ENCODE measurements around the gene CD3G.

CD3G gene

DNA sequence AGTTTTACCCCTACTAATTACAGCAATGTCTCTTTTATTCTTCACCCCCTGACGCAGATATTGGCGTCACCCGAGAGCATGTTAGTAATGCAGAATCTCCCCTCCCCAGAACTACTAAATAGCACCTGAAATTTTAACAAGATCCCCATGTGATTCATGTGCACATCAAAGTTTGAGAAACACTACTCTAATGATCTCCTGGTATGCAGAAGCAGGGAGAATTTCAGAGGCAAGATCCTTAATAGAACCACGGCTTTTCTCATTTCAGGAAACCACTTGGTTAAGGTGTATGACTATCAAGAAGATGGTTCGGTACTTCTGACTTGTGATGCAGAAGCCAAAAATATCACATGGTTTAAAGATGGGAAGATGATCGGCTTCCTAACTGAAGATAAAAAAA lies 5.3 kb downstream of the CD3G start:
- TF ChIP-seq CTCF (IDR thresholded peaks at IDR 0.05; ENCODE audit: low read depth, low read length): no peak
- no peak for DNase-seq (ENCODE audit: low read depth, low spot score)
- H3K4me3 ChIP-seq (ENCODE audit: low read depth, low read length): no peak overlapping the region
- in situ Hi-C loops (cut with HindIII; ENCODE audit: low sequenced_read_pairs): no loop called here

DNA sequence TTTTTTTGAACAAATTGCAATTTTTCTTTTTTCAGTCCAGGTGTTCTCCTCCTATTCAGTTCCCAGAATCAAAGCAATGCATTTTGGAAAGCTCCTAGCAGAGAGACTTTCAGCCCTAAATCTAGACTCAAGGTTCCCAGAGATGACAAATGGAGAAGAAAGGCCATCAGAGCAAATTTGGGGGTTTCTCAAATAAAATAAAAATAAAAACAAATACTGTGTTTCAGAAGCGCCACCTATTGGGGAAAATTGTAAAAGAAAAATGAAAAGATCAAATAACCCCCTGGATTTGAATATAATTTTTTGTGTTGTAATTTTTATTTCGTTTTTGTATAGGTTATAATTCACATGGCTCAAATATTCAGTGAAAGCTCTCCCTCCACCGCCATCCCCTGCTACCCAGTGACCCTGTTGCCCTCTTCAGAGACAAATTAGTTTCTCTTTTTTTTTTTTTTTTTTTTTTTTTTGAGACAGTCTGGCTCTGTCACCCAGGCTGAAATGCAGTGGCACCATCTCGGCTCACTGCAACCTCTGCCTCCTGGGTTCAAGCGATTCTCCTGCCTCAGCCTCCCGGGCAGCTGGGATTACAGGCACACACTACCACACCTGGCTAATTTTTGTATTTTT lies 9.1 kb downstream of the CD3G start:
- no peak overlapping the region for H3K4me3 ChIP-seq (ENCODE audit: low read depth, low read length)
- peak; percentile 25 for DNase-seq (ENCODE audit: low read depth, low spot score)
- in situ Hi-C loops (cut with HindIII; ENCODE audit: low sequenced_read_pairs): no loop called here
- peak; percentile 36 for TF ChIP-seq CTCF (IDR thresholded peaks at IDR 0.05; ENCODE audit: low read depth, low read length)

DNA sequence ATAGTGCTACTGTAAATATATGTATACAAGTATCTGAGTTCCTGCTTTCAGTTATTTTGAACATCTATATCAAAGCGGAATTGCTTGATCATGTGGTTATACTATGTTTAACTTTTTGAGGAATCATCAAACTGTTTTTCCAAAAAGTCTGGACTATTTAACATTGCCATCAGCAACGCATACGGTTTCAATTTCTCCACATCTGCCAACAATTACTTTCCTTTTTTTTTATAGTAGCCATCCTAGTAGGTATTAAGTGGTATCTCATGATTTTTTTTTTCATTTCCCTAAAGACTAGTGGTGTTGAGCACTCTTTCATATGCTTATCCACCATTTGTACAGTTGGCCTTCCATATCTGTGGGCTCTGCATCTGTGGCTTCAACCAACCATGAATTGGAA lies 13.9 kb downstream of the CD3G start:
- no peak for TF ChIP-seq CTCF (IDR thresholded peaks at IDR 0.05; ENCODE audit: low read depth, low read length)
- in situ Hi-C loops (cut with HindIII; ENCODE audit: low sequenced_read_pairs): no loop called here
- DNase-seq (ENCODE audit: low read depth, low spot score): no peak
- no peak overlapping the region for H3K4me3 ChIP-seq (ENCODE audit: low read depth, low read length)

DNA sequence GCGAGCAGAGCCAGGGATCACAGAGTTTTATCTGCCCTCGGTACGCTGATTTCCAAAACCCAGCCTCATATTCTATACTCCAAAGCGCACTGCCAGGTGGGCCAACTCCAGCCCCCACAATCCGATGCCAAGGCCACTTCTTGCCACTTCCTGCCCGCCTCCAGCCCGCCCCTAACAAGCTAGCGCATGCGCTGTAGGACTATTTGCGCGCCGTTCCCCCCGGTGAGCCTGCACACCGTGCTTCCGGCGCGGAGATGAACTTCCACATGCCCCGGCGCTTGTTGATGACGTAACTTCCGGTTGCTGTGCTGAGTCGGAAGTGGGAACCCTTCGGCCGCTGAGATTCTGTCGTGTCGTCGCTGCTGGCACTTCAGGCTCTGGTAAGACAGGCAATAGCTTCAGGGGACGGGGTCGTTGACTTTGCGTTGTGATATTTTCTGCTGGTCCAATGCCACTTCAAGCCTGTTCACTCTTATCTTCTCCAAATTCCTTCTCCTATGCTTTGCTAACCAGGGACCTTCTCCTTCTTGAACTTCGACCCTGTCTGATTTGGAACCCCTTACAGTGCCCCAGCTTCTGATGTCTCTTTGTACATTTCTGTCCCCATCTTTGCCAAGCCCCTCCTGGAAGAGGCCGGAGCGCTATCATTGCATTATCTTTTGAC lies 15.3 kb downstream of the CD3G start, which contains the start of gene UBE4A:
TSS of gene UBE4A (plus strand) at position 306 of the 664 bp plus-strand sequence. CDS start 5,481 bp downstream, outside the sequence.
- H3K4me3 ChIP-seq (ENCODE audit: low read depth, low read length): peak within 1 kb of the TSS; percentile 79
- peak; percentile 90 for DNase-seq (ENCODE audit: low read depth, low spot score)
- TF ChIP-seq CTCF (IDR thresholded peaks at IDR 0.05; ENCODE audit: low read depth, low read length): no peak
- in situ Hi-C loops (cut with HindIII; ENCODE audit: low sequenced_read_pairs): no loop called here

- TF ChIP-seq CTCF (IDR thresholded peaks at IDR 0.05; ENCODE audit: low read depth, low read length): no peak
- DNase-seq (ENCODE audit: low read depth, low spot score): no peak
- H3K4me3 ChIP-seq (ENCODE audit: low read depth, low read length): no peak overlapping the region
- in situ Hi-C loops (cut with HindIII; ENCODE audit: low sequenced_read_pairs): no loop called here
Observed at GRCh38 chr11:118364956-118365615, 20.9 kb downstream of the CD3G start.

DNA sequence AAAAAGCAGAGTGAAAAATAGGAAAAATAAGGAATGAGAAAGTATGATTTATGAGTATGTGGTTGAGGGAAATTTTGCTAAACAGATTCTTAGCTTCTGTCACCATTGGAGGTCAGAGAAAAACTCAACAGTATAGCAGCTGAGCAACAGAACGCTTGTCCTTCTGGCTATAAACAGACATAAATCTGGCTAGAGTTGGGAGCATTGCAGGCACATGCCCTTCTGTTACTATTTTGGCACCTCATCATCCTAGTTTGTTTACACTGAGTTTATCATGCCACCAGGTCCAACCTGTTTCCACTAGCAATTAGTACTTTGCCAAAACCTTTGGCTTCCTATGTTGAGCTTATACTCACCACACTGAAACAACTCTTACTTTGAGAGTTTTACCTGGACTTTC lies 22.1 kb downstream of the CD3G start:
- no peak for TF ChIP-seq CTCF (IDR thresholded peaks at IDR 0.05; ENCODE audit: low read depth, low read length)
- no peak for DNase-seq (ENCODE audit: low read depth, low spot score)
- in situ Hi-C loops (cut with HindIII; ENCODE audit: low sequenced_read_pairs): no loop called here
- no peak overlapping the region for H3K4me3 ChIP-seq (ENCODE audit: low read depth, low read length)
